Caki2 (cell line): ENCODE data around the gene OR6C76. TPM values are rescaled to one million over a fixed set of nuclear protein-coding genes. Genes with fewer than 3 reads are reported as not detected.
"Not testable (repeated sequence)": the region's sequence is repeated elsewhere in the genome, so short reads cannot be mapped to it uniquely, and the experiment has no call there.

ENCODE experiments used
- DNase-seq: peaks from one replicate; pipeline ENCODE4 v3.0.0-alpha.2; 2015; ENCODE audit warnings: low read depth
- in situ Hi-C: cut with HindIII; loops from 2 replicates; pipeline ENCODE4 v1.10.0; 2016; ENCODE audit warnings: low sequenced_read_pairs, low pct_unique_long_range_greater_than_20kb, mixed read lengths
- total RNA-seq: library from RNA; depleted of rRNA; stranded (reverse); fragments of >200 nt; shearing (Covaris generic); gene quantifications from 2 replicates; pipeline ENCODE4 v1.2.3, GENCODE V29; 2014; ENCODE audit warnings: low replicate concordance; rRNA removed

OR6C76 gene
- total RNA-seq, result not detected in 2 replicates

GRCh38 chr12:55425954-55426353 lies at the start of gene OR6C76:
Gene OR6C76 (plus strand): TSS chr12:55426254. CDS start chr12:55426254, 0 bp downstream.
- in situ Hi-C loops, result no loop called here

GRCh38 chr12:55385891-55386290 lies 40.2 kb upstream of the OR6C76 start:
- in situ Hi-C loops, result no loop called here

More at GRCh38 chr12:55425954-55426353, at the start of gene OR6C76:
- DNase-seq, result no peak

GRCh38 chr12:55392032-55392795 lies 33.8 kb upstream of the OR6C76 start:
- in situ Hi-C loops, result no loop called here
- DNase-seq, result no peak

More at GRCh38 chr12:55385891-55386290, 40.2 kb upstream of the OR6C76 start:
- DNase-seq, result no peak

GRCh38 chr12:55396326-55396725 lies 29.7 kb upstream of the OR6C76 start:
- no peak for DNase-seq
- in situ Hi-C loops, result no loop called here

GRCh38 chr12:55400229-55400628 lies 25.8 kb upstream of the OR6C76 start, which contains the start of gene OR6C65:
Gene OR6C65 (plus strand): TSS chr12:55400529. CDS start chr12:55400529, 0 bp downstream.
- DNase-seq, result no peak
- in situ Hi-C loops, result no loop called here

- in situ Hi-C loops, result no loop called here
- no peak for DNase-seq
Measured at GRCh38 chr12:55407866-55408265, 18.2 kb upstream of the OR6C76 start.

GRCh38 chr12:55409133-55409532 lies 16.9 kb upstream of the OR6C76 start:
- DNase-seq, in situ Hi-C loops: not testable (repeated sequence)

GRCh38 chr12:55412138-55412537 lies 13.9 kb upstream of the OR6C76 start:
- in situ Hi-C loops, DNase-seq: not testable (repeated sequence)

GRCh38 chr12:55413498-55414388 lies 12.3 kb upstream of the OR6C76 start:
- in situ Hi-C loops, DNase-seq: not testable (repeated sequence)

- in situ Hi-C loops, DNase-seq: not testable (repeated sequence)
Measured at GRCh38 chr12:55414396-55414823, 11.6 kb upstream of the OR6C76 start.

GRCh38 chr12:55414889-55415288 lies 11.2 kb upstream of the OR6C76 start:
- in situ Hi-C loops, DNase-seq: not testable (repeated sequence)

- in situ Hi-C loops, result no loop called here
- no peak for DNase-seq
Measured at GRCh38 chr12:55416961-55417360, 9.1 kb upstream of the OR6C76 start.

- in situ Hi-C loops, result no loop called here
- DNase-seq, result no peak
Measured at GRCh38 chr12:55420307-55420962, 5.6 kb upstream of the OR6C76 start.

- no peak for DNase-seq
- in situ Hi-C loops, result no loop called here
Measured at GRCh38 chr12:55428331-55429243, 2.5 kb downstream of the OR6C76 start.

- DNase-seq, in situ Hi-C loops: not testable (repeated sequence)
Measured at GRCh38 chr12:55441233-55441632, 15.2 kb downstream of the OR6C76 start.

GRCh38 chr12:55443776-55444175 lies 17.7 kb downstream of the OR6C76 start, which contains the start of gene OR6C2:
Gene OR6C2 (plus strand): TSS chr12:55444076. CDS start chr12:55452214, 8,138 bp downstream.
- in situ Hi-C loops, result no loop called here
- DNase-seq, result no peak

- DNase-seq, result no peak
- in situ Hi-C loops, result no loop called here
Measured at GRCh38 chr12:55445357-55445756, 19.3 kb downstream of the OR6C76 start.
